Measurements from ENCODE around the gene DBH.

- no peak for TF ChIP-seq CTCF (IDR thresholded peaks at IDR 0.05)
- TF ChIP-seq POLR2A (IDR thresholded peaks at IDR 0.05): no peak
These were observed 16.4 kb upstream of the DBH start for GRCh38 chr9:133619791-133620190.
